Stimulated activated naive B cell treated with anti-CD40 and anti-IgM and Interleukin-4, amounts not matched to agents 10 μg/mL and 1 μg/mL and 100 μg/mL, for 72 hours (primary cell): ENCODE results near the gene GABRB1.

Experiments used
- ATAC-seq, 2 donors: fragments of 150-1000 bp; cut with Tn5 transposase; replicated peaks; 2 replicates each; pipeline ENCODE4 v1.10.0; 2021; ENCODE audit warnings: moderate library complexity in 1 of 2
- DNase-seq: peaks from one replicate; pipeline ENCODE4 v3.0.0; 2021
- H3K27ac Mint-ChIP-seq: one replicate; pipeline ENCODE4 v1.8.0; 2022; ENCODE audit warnings: mild to moderate bottlenecking, mixed read lengths
- H3K27me3 Mint-ChIP-seq, 2 donors: one replicate each; pipeline ENCODE4 v1.8.0; 2022; ENCODE audit warnings: mixed read lengths in 2 of 2
- H3K36me3 Mint-ChIP-seq, 2 donors: one replicate each; pipeline ENCODE4 v1.8.0; 2022; ENCODE audit warnings: mixed read lengths in 2 of 2, mild to moderate bottlenecking in 1 of 2
- H3K4me1 Mint-ChIP-seq, 2 donors: one replicate each; pipeline ENCODE4 v1.8.0; 2022; ENCODE audit warnings: mixed read lengths in 2 of 2, mild to moderate bottlenecking in 1 of 2
- H3K4me3 Mint-ChIP-seq, 2 donors: one replicate each; pipeline ENCODE4 v1.8.0; 2022; ENCODE audit warnings: mild to moderate bottlenecking in 2 of 2, mixed read lengths in 2 of 2, moderate library complexity in 1 of 2
- H3K9me3 Mint-ChIP-seq, 2 donors: one replicate each; pipeline ENCODE4 v1.8.0; 2022; ENCODE audit warnings: mixed read lengths in 2 of 2, mild to moderate bottlenecking in 1 of 2

The GABRB1 gene

GRCh38 chr4:47065051-47065481 lies 33.7 kb downstream of the GABRB1 start:
- Mint-ChIP-seq H3K4me3 (no peak overlapping the region), H3K36me3 (no peaks in the 10 kb centered on the region), H3K27me3 (no peaks in the 10 kb centered on the region)

GRCh38 chr4:47068986-47069385 lies 37.6 kb downstream of the GABRB1 start:
- DNase-seq = no peak
- no peak for ATAC-seq
- no peaks in the 10 kb centered on the region for H3K36me3 Mint-ChIP-seq
- no peaks in the 10 kb centered on the region for H3K27me3 Mint-ChIP-seq
- no peak overlapping the region for H3K4me3 Mint-ChIP-seq
- no peak overlapping the region for H3K27ac Mint-ChIP-seq
- peaks cover 0 to 2% of the 10 kb centered on the region in 2 donors for H3K9me3 Mint-ChIP-seq
- no peaks in the 10 kb centered on the region for H3K4me1 Mint-ChIP-seq

More at GRCh38 chr4:47065051-47065481, 33.7 kb downstream of the GABRB1 start:
- Mint-ChIP-seq H3K27ac (no peak overlapping the region), H3K4me1 (no peaks in the 10 kb centered on the region), H3K9me3 (peaks cover 0 to 2% of the 10 kb centered on the region in 2 donors)
- DNase-seq (no peak), ATAC-seq (no peak)

GRCh38 chr4:47071901-47072341 lies 40.6 kb downstream of the GABRB1 start:
- no peaks in the 10 kb centered on the region for H3K27me3 Mint-ChIP-seq
- no peak for ATAC-seq
- H3K27ac Mint-ChIP-seq = no peak overlapping the region
- no peak overlapping the region for H3K4me3 Mint-ChIP-seq
- no peak for DNase-seq
- H3K9me3 Mint-ChIP-seq = peaks cover 0 to 2% of the 10 kb centered on the region in 2 donors
- no peaks in the 10 kb centered on the region for H3K36me3 Mint-ChIP-seq
- no peaks in the 10 kb centered on the region for H3K4me1 Mint-ChIP-seq

GRCh38 chr4:47073647-47074046 lies 42.3 kb downstream of the GABRB1 start:
- no peak overlapping the region for H3K27ac Mint-ChIP-seq
- no peaks in the 10 kb centered on the region for H3K36me3 Mint-ChIP-seq
- no peak overlapping the region for H3K4me3 Mint-ChIP-seq
- ATAC-seq (no peak), DNase-seq (no peak)
- H3K4me1 Mint-ChIP-seq = no peaks in the 10 kb centered on the region
- H3K9me3 Mint-ChIP-seq = no peaks in the 10 kb centered on the region
- no peaks in the 10 kb centered on the region for H3K27me3 Mint-ChIP-seq

- H3K27ac Mint-ChIP-seq = no peak overlapping the region
- no peaks in the 10 kb centered on the region for H3K4me1 Mint-ChIP-seq
- H3K4me3 Mint-ChIP-seq = no peak overlapping the region
- H3K9me3 Mint-ChIP-seq = no peaks in the 10 kb centered on the region
- ATAC-seq (no peak), DNase-seq (no peak)
- no peaks in the 10 kb centered on the region for H3K36me3 Mint-ChIP-seq
- H3K27me3 Mint-ChIP-seq = no peaks in the 10 kb centered on the region
These were observed 43.4 kb downstream of the GABRB1 start for GRCh38 chr4:47074816-47075215.

GRCh38 chr4:47075262-47075661 lies 43.9 kb downstream of the GABRB1 start:
- Mint-ChIP-seq H3K4me3 (no peak overlapping the region), H3K27me3 (no peaks in the 10 kb centered on the region), H3K27ac (no peak overlapping the region), H3K36me3 (no peaks in the 10 kb centered on the region), H3K4me1 (no peaks in the 10 kb centered on the region), H3K9me3 (no peaks in the 10 kb centered on the region)
- DNase-seq (no peak), ATAC-seq (no peak)

GRCh38 chr4:47075919-47076318 lies 44.6 kb downstream of the GABRB1 start:
- Mint-ChIP-seq H3K4me1 (no peaks in the 10 kb centered on the region), H3K9me3 (no peaks in the 10 kb centered on the region), H3K4me3 (no peak overlapping the region), H3K27me3 (no peaks in the 10 kb centered on the region), H3K36me3 (no peaks in the 10 kb centered on the region), H3K27ac (no peak overlapping the region)
- DNase-seq (no peak), ATAC-seq (no peak)

- no peaks in the 10 kb centered on the region for H3K27me3 Mint-ChIP-seq
- no peak overlapping the region for H3K27ac Mint-ChIP-seq
- DNase-seq = no peak
- H3K36me3 Mint-ChIP-seq = no peaks in the 10 kb centered on the region
- H3K4me1 Mint-ChIP-seq = no peaks in the 10 kb centered on the region
- no peak overlapping the region for H3K4me3 Mint-ChIP-seq
- no peak for ATAC-seq
- no peaks in the 10 kb centered on the region for H3K9me3 Mint-ChIP-seq
These were observed 52.7 kb downstream of the GABRB1 start for GRCh38 chr4:47084111-47084510.

- ATAC-seq = peak; percentile 21 to 31
- Mint-ChIP-seq H3K36me3 (no peaks in the 10 kb centered on the region), H3K9me3 (no peaks in the 10 kb centered on the region), H3K27me3 (no peaks in the 10 kb centered on the region), H3K4me3 (no peak overlapping the region), H3K27ac (no peak overlapping the region), H3K4me1 (no peaks in the 10 kb centered on the region)
- DNase-seq = no peak
These were observed 53.4 kb downstream of the GABRB1 start for GRCh38 chr4:47084795-47085194.

GRCh38 chr4:47088298-47088697 lies 56.9 kb downstream of the GABRB1 start:
- ATAC-seq = no peak
- no peaks in the 10 kb centered on the region for H3K9me3 Mint-ChIP-seq
- no peaks in the 10 kb centered on the region for H3K27me3 Mint-ChIP-seq
- H3K36me3 Mint-ChIP-seq = no peaks in the 10 kb centered on the region
- H3K4me3 Mint-ChIP-seq = no peak overlapping the region
- H3K27ac Mint-ChIP-seq = no peak overlapping the region
- no peak for DNase-seq
- no peaks in the 10 kb centered on the region for H3K4me1 Mint-ChIP-seq

- Mint-ChIP-seq H3K9me3 (no peaks in the 10 kb centered on the region), H3K4me1 (no peaks in the 10 kb centered on the region), H3K36me3 (no peaks in the 10 kb centered on the region), H3K27me3 (no peaks in the 10 kb centered on the region), H3K4me3 (no peak overlapping the region), H3K27ac (no peak overlapping the region)
- ATAC-seq (no peak), DNase-seq (no peak)
These were observed 64.5 kb downstream of the GABRB1 start for GRCh38 chr4:47095884-47096283.

- H3K9me3 Mint-ChIP-seq = no peaks in the 10 kb centered on the region
- ATAC-seq (no peak), DNase-seq (no peak)
- H3K27me3 Mint-ChIP-seq = no peaks in the 10 kb centered on the region
- no peak overlapping the region for H3K27ac Mint-ChIP-seq
- no peaks in the 10 kb centered on the region for H3K36me3 Mint-ChIP-seq
- H3K4me3 Mint-ChIP-seq = no peak overlapping the region
- no peaks in the 10 kb centered on the region for H3K4me1 Mint-ChIP-seq
These were observed 70.1 kb downstream of the GABRB1 start for GRCh38 chr4:47101453-47101852.

GRCh38 chr4:47104986-47105385 lies 73.6 kb downstream of the GABRB1 start:
- Mint-ChIP-seq H3K9me3 (no peaks in the 10 kb centered on the region), H3K27me3 (no peaks in the 10 kb centered on the region), H3K4me3 (no peak overlapping the region), H3K4me1 (no peaks in the 10 kb centered on the region), H3K36me3 (no peaks in the 10 kb centered on the region), H3K27ac (no peak overlapping the region)
- ATAC-seq (no peak), DNase-seq (no peak)

GRCh38 chr4:47106561-47106960 lies 75.2 kb downstream of the GABRB1 start:
- DNase-seq (no peak), ATAC-seq (no peak)
- H3K4me3 Mint-ChIP-seq = no peak overlapping the region
- no peaks in the 10 kb centered on the region for H3K4me1 Mint-ChIP-seq
- H3K27me3 Mint-ChIP-seq = no peaks in the 10 kb centered on the region
- H3K27ac Mint-ChIP-seq = no peak overlapping the region
- H3K9me3 Mint-ChIP-seq = no peaks in the 10 kb centered on the region
- no peaks in the 10 kb centered on the region for H3K36me3 Mint-ChIP-seq

- no peak for ATAC-seq
- no peak overlapping the region for H3K27ac Mint-ChIP-seq
These were observed 78.0 kb downstream of the GABRB1 start for GRCh38 chr4:47109379-47109778.

GRCh38 chr4:47110546-47111132 lies 79.3 kb downstream of the GABRB1 start:
- DNase-seq = no peak
- Mint-ChIP-seq H3K4me3 (no peak overlapping the region), H3K27me3 (peaks cover 0 to 8% of the 10 kb centered on the region in 2 donors), H3K4me1 (no peaks in the 10 kb centered on the region), H3K9me3 (no peaks in the 10 kb centered on the region), H3K36me3 (no peaks in the 10 kb centered on the region), H3K27ac (no peak overlapping the region)
- ATAC-seq = no peak

More at GRCh38 chr4:47109379-47109778, 78.0 kb downstream of the GABRB1 start:
- Mint-ChIP-seq H3K4me1 (no peaks in the 10 kb centered on the region), H3K9me3 (no peaks in the 10 kb centered on the region), H3K36me3 (no peaks in the 10 kb centered on the region), H3K4me3 (no peak overlapping the region), H3K27me3 (peaks cover 0 to under 1% of the 10 kb centered on the region in 2 donors)
- DNase-seq = no peak
